OCI-LY1 (cell line): ENCODE measurements around the gene P4HA2.

ENCODE experiments used
- CTCF ChIP-seq: fragments of 200-600 bp; sonication (generic), shearing (Covaris generic); IDR thresholded peaks from 2 replicates; pipeline ENCODE4 v1.5.1; 2017; ENCODE audit warnings: mild to moderate bottlenecking, antibody characterized with exemption, low read length, moderate library complexity, mixed read lengths
- EZH2 ChIP-seq: fragments of 200-600 bp; sonication (generic), shearing (Covaris generic); IDR thresholded peaks from 2 replicates; pipeline ENCODE4 v1.8.0; 2017; ENCODE audit warnings: borderline replicate concordance, mixed run types, mild to moderate bottlenecking, antibody characterized with exemption, low read length, moderate library complexity, mixed read lengths

GRCh38 chr5:132226516-132227234, 978 bp downstream of the P4HA2 start:
- TF ChIP-seq CTCF (no peak), EZH2 (no peak)
